Neural progenitor cell (in vitro differentiated cells): Measurements from ENCODE around the gene FXYD5.

Source experiments
- EZH2 ChIP-seq: fragments of 200-600 bp; sonication (generic); IDR thresholded peaks from 2 replicates; pipeline ENCODE4 v1.6.1; 2017; ENCODE audit warnings: antibody characterized with exemption, mild to moderate bottlenecking, moderate library complexity
- TF ChIP-seq, protein P1 (sequence below): fragments of 200-600 bp; sonication (generic); IDR thresholded peaks from 2 replicates; pipeline ENCODE4 v1.5.1; 2017; ENCODE audit warnings: antibody characterized with exemption, mild to moderate bottlenecking

DNA sequence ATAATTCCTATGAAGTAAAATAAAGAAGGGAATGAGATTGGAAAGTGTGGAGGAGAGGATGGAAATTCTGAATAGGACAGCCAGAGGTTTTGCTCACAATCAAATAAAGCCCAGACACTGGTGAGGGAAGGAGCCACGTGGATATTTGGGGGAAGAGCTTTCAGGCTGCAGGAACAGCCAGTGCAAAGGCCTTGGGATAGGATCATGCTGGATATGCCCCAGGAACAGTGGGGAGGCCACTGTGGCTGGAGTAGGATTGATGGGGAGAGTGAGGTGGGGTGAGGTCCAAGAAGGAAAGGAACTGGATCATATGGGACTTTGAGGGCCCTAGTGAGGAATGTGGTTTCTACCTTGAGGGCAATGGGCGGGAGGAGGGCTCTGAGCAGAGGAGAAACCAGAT, 4.1 kb upstream of the FXYD5 start:
- TF ChIP-seq, protein P1, sequence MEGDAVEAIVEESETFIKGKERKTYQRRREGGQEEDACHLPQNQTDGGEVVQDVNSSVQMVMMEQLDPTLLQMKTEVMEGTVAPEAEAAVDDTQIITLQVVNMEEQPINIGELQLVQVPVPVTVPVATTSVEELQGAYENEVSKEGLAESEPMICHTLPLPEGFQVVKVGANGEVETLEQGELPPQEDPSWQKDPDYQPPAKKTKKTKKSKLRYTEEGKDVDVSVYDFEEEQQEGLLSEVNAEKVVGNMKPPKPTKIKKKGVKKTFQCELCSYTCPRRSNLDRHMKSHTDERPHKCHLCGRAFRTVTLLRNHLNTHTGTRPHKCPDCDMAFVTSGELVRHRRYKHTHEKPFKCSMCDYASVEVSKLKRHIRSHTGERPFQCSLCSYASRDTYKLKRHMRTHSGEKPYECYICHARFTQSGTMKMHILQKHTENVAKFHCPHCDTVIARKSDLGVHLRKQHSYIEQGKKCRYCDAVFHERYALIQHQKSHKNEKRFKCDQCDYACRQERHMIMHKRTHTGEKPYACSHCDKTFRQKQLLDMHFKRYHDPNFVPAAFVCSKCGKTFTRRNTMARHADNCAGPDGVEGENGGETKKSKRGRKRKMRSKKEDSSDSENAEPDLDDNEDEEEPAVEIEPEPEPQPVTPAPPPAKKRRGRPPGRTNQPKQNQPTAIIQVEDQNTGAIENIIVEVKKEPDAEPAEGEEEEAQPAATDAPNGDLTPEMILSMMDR, result no peak
- no peak for TF ChIP-seq EZH2
